Breast epithelium (tissue), 4 donors: Measurements from ENCODE around the gene NCKAP5. TPM values are rescaled to one million over a fixed set of nuclear protein-coding genes. Genes with fewer than 3 reads are reported as not detected.

Experiments used
- DNase-seq, 2 donors: peaks; one replicate each; pipeline ENCODE4 v3.0.0-alpha.2; 2019; ENCODE audit warnings: low spot score in 2 of 2
- H3K27ac ChIP-seq, 2 donors: fragments of 200-600 bp; sonication (generic) in 1 of 2; one replicate each; pipeline ENCODE4 v1.5.1; 2016 to 2019; ENCODE audit warnings: mild to moderate bottlenecking in 1 of 2
- H3K27me3 ChIP-seq, 2 donors: fragments of 200-600 bp; sonication (generic) in 1 of 2; one replicate each; pipeline versions ENCODE4 v1.5.1 to v1.6.0; 2017 to 2019; ENCODE audit warnings: control low read depth in 1 of 2, mild to moderate bottlenecking in 1 of 2
- H3K36me3 ChIP-seq: fragments of 200-600 bp; one replicate; pipeline ENCODE4 v1.5.1; 2019
- H3K4me1 ChIP-seq, 2 donors: fragments of 200-600 bp; sonication (generic); one replicate each; pipeline ENCODE4 v1.5.1; 2016 to 2019; ENCODE audit warnings: control low read depth in 1 of 2
- H3K4me3 ChIP-seq, 3 donors: fragments of 200-600 bp; sonication (generic); 1 replicate in 2 of 3; 2 replicates in 1 of 3; pipeline ENCODE4 v1.5.1; 2016 to 2019; ENCODE audit warnings: mild to moderate bottlenecking in 3 of 3, moderate library complexity in 2 of 3
- H3K9me3 ChIP-seq, 2 donors: fragments of 200-600 bp; sonication (generic) in 1 of 2; one replicate each; pipeline ENCODE4 v1.5.1; 2016 to 2019; ENCODE audit warnings: control low read depth in 1 of 2
- CTCF ChIP-seq, 3 donors: fragments of 450-650 bp; IDR thresholded peaks; one replicate each; pipeline ENCODE4 v1.5.1; 2016 to 2017; ENCODE audit warnings: antibody characterized with exemption in 3 of 3, mild to moderate bottlenecking in 3 of 3, moderate library complexity in 3 of 3
- POLR2A ChIP-seq: fragments of 450-650 bp; IDR thresholded peaks from one replicate; pipeline ENCODE4 v1.6.1; 2016; ENCODE audit warnings: antibody characterized with exemption, mild to moderate bottlenecking, moderate library complexity
- POLR2AphosphoS5 ChIP-seq, 3 donors: sonication (generic); formaldehyde crosslinking; IDR thresholded peaks; one replicate each; pipeline ENCODE4 v1.6.1; 2017; ENCODE audit warnings: antibody characterized with exemption in 3 of 3
- intact Hi-C: fragments of 100-400 bp; cut with DNase I; formaldehyde crosslinking; loops from one replicate; pipeline ENCODE4 v1.15.1; 2023; ENCODE audit warnings: low total_unique reads
- total RNA-seq, 3 donors: library from RNA; depleted of rRNA; stranded (reverse); fragments of >200 nt; gene quantifications; one replicate each; pipeline ENCODE4 v1.1.0, GENCODE V29; 2016

The NCKAP5 gene
- total RNA-seq, 3 donors from 2014 or later: 1.1 to 10.5 (median 6.1) TPM

DNA sequence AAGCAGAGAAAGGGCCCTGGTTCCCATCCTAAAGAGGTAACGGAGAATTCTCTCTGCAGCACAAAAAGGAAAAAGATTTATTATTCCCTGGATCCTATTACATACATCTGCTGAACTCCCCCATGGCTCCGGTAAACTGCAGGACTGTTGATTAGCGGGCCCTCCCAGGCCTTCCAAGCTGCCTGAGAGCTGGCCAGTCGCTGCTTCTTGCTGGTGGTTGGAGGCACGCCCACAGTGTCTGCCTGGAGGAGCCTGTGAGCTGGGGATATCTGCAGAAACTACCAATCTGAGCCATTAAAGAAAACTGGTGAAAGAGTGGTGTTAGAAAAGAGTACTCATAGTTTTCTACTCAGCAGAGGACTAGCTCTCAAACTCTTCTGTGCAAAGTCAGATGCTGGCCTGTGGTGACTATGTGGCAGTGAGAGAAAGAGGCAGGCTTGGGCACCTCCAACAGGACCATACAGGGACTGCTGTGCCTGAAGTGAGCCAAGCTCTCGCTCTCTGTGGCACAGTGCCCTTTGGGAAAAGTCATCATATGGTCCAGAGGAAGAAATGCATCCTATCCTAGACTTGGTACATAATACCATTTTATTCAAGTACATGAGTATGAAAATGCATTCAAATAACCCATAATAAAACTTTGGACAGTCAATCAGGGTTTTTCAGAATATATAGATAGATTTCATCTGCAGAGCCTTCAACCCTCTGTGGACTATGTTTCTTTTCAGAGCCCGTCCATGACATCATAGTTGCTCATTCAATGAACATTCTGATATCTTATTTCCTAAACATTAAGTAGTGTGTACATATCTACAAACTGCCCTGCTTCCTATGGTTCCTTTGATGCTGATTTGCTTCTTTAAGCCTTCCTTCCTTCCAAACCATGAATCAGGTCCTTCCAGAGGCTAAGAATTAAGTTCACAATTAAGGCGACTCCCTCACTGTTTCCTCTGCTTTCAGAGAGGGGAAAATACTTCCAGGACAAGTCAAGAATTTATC, 656.2 kb downstream of the NCKAP5 start:
- no peaks in the 10 kb centered on the region for H3K27me3 ChIP-seq
- TF ChIP-seq POLR2A (no peak), CTCF (IDR thresholded peaks at IDR 0.05) (no peak), POLR2AphosphoS5 (IDR thresholded peaks at IDR 0.05) (no peak)
- H3K27ac ChIP-seq: no peak overlapping the region
- no peak for DNase-seq
- no peaks in the 10 kb centered on the region for H3K9me3 ChIP-seq
- no peaks in the 10 kb centered on the region for H3K4me1 ChIP-seq
- intact Hi-C loops: no loop called here
- no peaks in the 10 kb centered on the region for H3K36me3 ChIP-seq
- H3K4me3 ChIP-seq: no peak overlapping the region

DNA sequence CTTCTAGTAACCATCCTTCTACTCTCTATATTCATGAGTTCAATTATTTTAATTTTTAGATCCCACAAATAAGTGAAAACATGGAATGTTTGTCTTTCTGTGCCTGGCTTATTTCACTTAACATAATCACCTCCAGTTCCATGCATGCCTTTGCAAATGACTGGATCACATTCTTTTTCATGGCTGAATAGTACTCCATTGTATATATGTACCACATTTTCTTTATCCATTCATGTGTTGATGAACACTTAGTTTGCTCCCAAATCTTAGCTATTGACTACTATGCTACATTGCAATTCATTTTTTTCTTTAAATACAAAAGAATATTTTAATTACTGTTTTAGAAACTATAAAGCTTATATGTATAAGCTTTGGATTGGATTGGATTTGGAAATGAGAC, 657.8 kb downstream of the NCKAP5 start:
- Histone ChIP-seq H3K4me3 (no peak overlapping the region), H3K4me1 (no peaks in the 10 kb centered on the region), H3K9me3 (no peaks in the 10 kb centered on the region), H3K36me3 (no peaks in the 10 kb centered on the region), H3K27me3 (no peaks in the 10 kb centered on the region), H3K27ac (no peak overlapping the region)
- no peak for DNase-seq
- intact Hi-C loops: no loop called here
- TF ChIP-seq POLR2AphosphoS5 (IDR thresholded peaks at IDR 0.05) (no peak), CTCF (IDR thresholded peaks at IDR 0.05) (no peak), POLR2A (no peak)

DNA sequence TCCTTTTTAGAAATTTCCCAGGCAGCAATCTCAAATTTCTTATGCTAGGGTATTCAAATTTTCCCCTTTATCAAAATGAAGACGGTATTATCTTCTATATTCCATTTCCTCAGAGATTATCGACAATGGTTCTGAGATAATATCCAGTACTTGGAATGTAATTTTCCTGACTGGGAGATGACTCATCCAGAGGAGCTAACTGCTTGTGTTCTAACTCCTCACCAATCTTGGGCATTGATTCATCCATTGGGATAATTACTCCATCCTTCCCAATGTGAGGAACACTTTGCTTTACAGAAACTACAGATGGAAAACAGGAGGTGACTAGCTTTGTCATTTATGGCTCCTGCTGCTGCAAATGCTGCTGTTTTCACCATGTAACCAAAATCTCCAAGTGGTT, 658.8 kb downstream of the NCKAP5 start:
- no peaks in the 10 kb centered on the region for H3K27me3 ChIP-seq
- no peak for DNase-seq
- intact Hi-C loops: no loop called here
- no peak overlapping the region for H3K27ac ChIP-seq
- no peaks in the 10 kb centered on the region for H3K36me3 ChIP-seq
- no peak overlapping the region for H3K4me3 ChIP-seq
- TF ChIP-seq POLR2AphosphoS5 (IDR thresholded peaks at IDR 0.05) (no peak), CTCF (IDR thresholded peaks at IDR 0.05) (no peak), POLR2A (no peak)
- H3K9me3 ChIP-seq: no peaks in the 10 kb centered on the region
- no peaks in the 10 kb centered on the region for H3K4me1 ChIP-seq

DNA sequence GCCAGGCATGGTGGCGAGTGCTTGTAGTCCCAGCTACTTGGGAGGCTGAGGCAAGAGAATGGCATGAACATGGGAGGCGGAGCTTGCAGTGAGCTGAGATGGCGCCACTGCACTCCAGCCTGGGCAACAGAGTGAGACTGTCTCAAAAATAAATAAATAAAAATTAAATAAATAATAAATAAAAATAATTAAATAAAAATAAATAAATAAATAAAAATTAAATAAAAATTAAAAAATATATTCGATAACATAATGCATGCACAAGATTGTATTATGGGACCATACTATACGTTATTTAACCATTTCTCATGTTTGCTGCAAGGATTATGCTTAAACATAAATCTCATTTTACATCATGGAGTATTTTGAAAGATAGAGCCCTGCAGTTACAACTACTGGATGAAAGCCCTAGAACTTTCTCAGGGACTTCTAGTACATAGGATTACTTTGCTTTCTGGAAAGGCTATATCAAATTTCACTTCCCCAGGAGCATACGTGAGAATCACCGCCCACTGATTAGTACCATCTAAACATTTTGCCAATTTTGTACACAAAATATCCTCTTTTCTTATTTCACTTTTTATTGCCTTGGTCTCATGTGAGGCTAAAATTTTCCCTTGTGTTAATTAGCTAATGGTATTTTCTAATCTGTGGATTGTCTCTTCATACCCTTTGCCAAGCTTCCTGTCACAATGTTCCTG, 664.0 kb downstream of the NCKAP5 start:
- H3K9me3 ChIP-seq: no peaks in the 10 kb centered on the region
- no peaks in the 10 kb centered on the region for H3K36me3 ChIP-seq
- H3K4me3 ChIP-seq: no peak overlapping the region
- no peaks in the 10 kb centered on the region for H3K4me1 ChIP-seq
- intact Hi-C loops: no loop called here
- TF ChIP-seq CTCF (IDR thresholded peaks at IDR 0.05) (no peak), POLR2A (no peak), POLR2AphosphoS5 (IDR thresholded peaks at IDR 0.05) (no peak)
- no peak for DNase-seq
- no peaks in the 10 kb centered on the region for H3K27me3 ChIP-seq
- no peak overlapping the region for H3K27ac ChIP-seq

GRCh38 chr2:132902626-132903025, 665.6 kb downstream of the NCKAP5 start:
- DNase-seq: no peak
- Histone ChIP-seq H3K36me3 (no peaks in the 10 kb centered on the region), H3K27me3 (no peaks in the 10 kb centered on the region), H3K4me3 (no peak overlapping the region), H3K4me1 (no peaks in the 10 kb centered on the region), H3K27ac (no peak overlapping the region), H3K9me3 (no peaks in the 10 kb centered on the region)
- intact Hi-C loops: no loop called here
- TF ChIP-seq CTCF (IDR thresholded peaks at IDR 0.05) (no peak), POLR2AphosphoS5 (IDR thresholded peaks at IDR 0.05) (no peak), POLR2A (no peak)
